Esophagus squamous epithelium (tissue), 5 donors: ENCODE results near the gene TBXA2R. TPM values are rescaled to one million over a fixed set of nuclear protein-coding genes. Genes with fewer than 3 reads are reported as not detected.

Experiments used
- DNase-seq: peaks from one replicate; lab custom pipeline; 2025; lab: John Stamatoyannopoulos, UW
- H3K27ac ChIP-seq, 4 donors: fragments of 200-600 bp; sonication (generic); one replicate each; pipeline ENCODE4 v1.5.1; 2016 to 2019; ENCODE audit warnings: mild to moderate bottlenecking in 1 of 4
- H3K27me3 ChIP-seq, 4 donors: fragments of 200-600 bp; sonication (generic); 1 replicate in 3 of 4; 2 replicates in 1 of 4; pipeline versions ENCODE4 v1.5.1 to v1.6.0; 2017 to 2021; ENCODE audit warnings: antibody characterized with exemption in 1 of 4
- H3K36me3 ChIP-seq, 3 donors: fragments of 200-600 bp; sonication (generic); one replicate each; pipeline ENCODE4 v1.5.1; 2016 to 2019
- H3K4me1 ChIP-seq, 3 donors: fragments of 200-600 bp; sonication (generic); one replicate each; pipeline ENCODE4 v1.5.1; 2017 to 2019
- H3K4me3 ChIP-seq, 4 donors: fragments of 200-600 bp; sonication (generic); 1 replicate in 3 of 4; 2 replicates in 1 of 4; pipeline ENCODE4 v1.5.1; 2016 to 2019; ENCODE audit warnings: mild to moderate bottlenecking in 2 of 4, moderate library complexity in 1 of 4
- H3K9me3 ChIP-seq, 3 donors: fragments of 200-600 bp; sonication (generic); one replicate each; pipeline ENCODE4 v1.5.1; 2016 to 2019
- CTCF ChIP-seq, 6 experiments: fragments of 450-650 bp in 4 of 6; fragments of 200-600 bp in 2 of 6; sonication (generic) in 2 of 6; IDR thresholded peaks; one replicate each; pipeline ENCODE4 v1.5.1; 2016 to 2019; ENCODE audit warnings: antibody characterized with exemption in 6 of 6, mild to moderate bottlenecking in 4 of 6, moderate library complexity in 4 of 6
- POLR2A ChIP-seq, 4 donors: fragments of 450-650 bp; IDR thresholded peaks; one replicate each; pipeline ENCODE4 v1.6.1; 2017; ENCODE audit warnings: antibody characterized with exemption in 4 of 4, mild to moderate bottlenecking in 4 of 4, moderate library complexity in 3 of 4
- WGBS, 2 donors: methylation state at CpG; one replicate each; pipeline ENCODE4 v1.1.5; 2018; 5-methylcytosine and 5-hydroxymethylcytosine counted together
- intact Hi-C: fragments of 100-400 bp; cut with DNase I; formaldehyde crosslinking; loops from one replicate; pipeline ENCODE4 v1.15.0; 2022
- small RNA-seq, 4 donors: library from RNA; depleted of rRNA; stranded (forward); fragments of <200 nt; gene quantifications; one replicate each; pipeline ENCODE3, GENCODE V24; 2016
- total RNA-seq, 4 donors: library from RNA; depleted of rRNA; stranded (reverse); fragments of >200 nt; gene quantifications; one replicate each; pipeline ENCODE4 v1.1.0, GENCODE V29; 2016
- donor health status: DM: yes; HTN: yes; CAD: no.

TBXA2R gene
- total RNA-seq, 4 donors from 2014 or later: 0.23 to 1.3 (median 0.45) TPM

GRCh38 chr19:3545669-3546034 lies 61.0 kb downstream of the TBXA2R start:
- 65% methylated on average over 9 of the region's 10 CpGs; no CpG with 5 or more reads in 1 of the 2 donors for WGBS, 2 donors
- no peaks in the 10 kb centered on the region for H3K27me3 ChIP-seq
- H3K4me1 ChIP-seq: peaks cover 0 to 19% (median 0%) of the 10 kb centered on the region in 3 donors
- peaks cover 0 to 62% (median 3%) of the 10 kb centered on the region in 3 donors for H3K36me3 ChIP-seq
- TF ChIP-seq POLR2A (IDR thresholded peaks at IDR 0.05) (no peak), CTCF (IDR thresholded peaks at IDR 0.05) (no peak)
- no peak for DNase-seq
- intact Hi-C loops: loop anchor here (5.0 to 10.0 kb wide), 2 partner anchors 77 to 159 kb away; partner anchors contain the start of genes PIP5K1C and TJP3
- H3K4me3 ChIP-seq: no peak overlapping the region
- H3K9me3 ChIP-seq: no peaks in the 10 kb centered on the region
- no peak overlapping the region for H3K27ac ChIP-seq

- Histone ChIP-seq H3K27me3 (no peaks in the 10 kb centered on the region), H3K4me1 (peaks cover 0 to 19% (median 0%) of the 10 kb centered on the region in 3 donors), H3K36me3 (peaks cover 0 to 56% (median 3%) of the 10 kb centered on the region in 3 donors), H3K4me3 (no peak overlapping the region), H3K27ac (no peak overlapping the region), H3K9me3 (no peaks in the 10 kb centered on the region)
- intact Hi-C loops: loop anchor here (5.0 to 10.0 kb wide), 2 partner anchors 77 to 160 kb away; partner anchors contain the start of genes PIP5K1C and TJP3
- TF ChIP-seq POLR2A (IDR thresholded peaks at IDR 0.05) (no peak), CTCF (IDR thresholded peaks at IDR 0.05) (peak; percentile 61 to 94 (median 89))
- 51 to 55% methylated on average over 16 to 22 of the region's 30 CpGs for WGBS, 2 donors
- no peak for DNase-seq
Measured at GRCh38 chr19:3544742-3545668, 61.7 kb downstream of the TBXA2R start.

Small RNA genes within 50 kb of the gene (small RNA-seq; reads per million reads assigned to genes)
- 0 reads per million in 4 donors for gene AC005786.1

Other genes starting within 250 kb of the TBXA2R start
- 10 to 100 TPM; 40.8 to 80.9 (median 61.0) TPM for gene NFIC, start 240.3 kb downstream of the TBXA2R start, total RNA-seq
- gene SMIM24, start 126.3 kb downstream of the TBXA2R start, total RNA-seq: not detected
- gene SMIM44, start 123.4 kb downstream of the TBXA2R start, total RNA-seq: not detected
- 10 to 100 TPM; 21.0 to 29.5 (median 26.4) TPM for gene DOHH, start 106.2 kb downstream of the TBXA2R start, total RNA-seq
- 10 to 100 TPM; 26.5 to 46.8 (median 27.2) TPM for gene FZR1, start 100.6 kb downstream of the TBXA2R start, total RNA-seq
- under 1 TPM in 1 of 4 donors, not detected in 3; 0.95 TPM for gene TEKTIP1, start 67.7 kb downstream of the TBXA2R start, total RNA-seq
- gene MFSD12, start 49.3 kb downstream of the TBXA2R start, total RNA-seq: 10 to 100 TPM; 22.5 to 50.4 (median 37.3) TPM
- gene HMG20B, start 33.9 kb downstream of the TBXA2R start, total RNA-seq: 10 to 100 TPM; 56.1 to 77.6 (median 76.9) TPM
- under 1 TPM; 0.18 to 0.76 (median 0.22) TPM for gene GIPC3, start 21.4 kb downstream of the TBXA2R start, total RNA-seq
- 10 to 100 TPM; 15.9 to 26.7 (median 21.3) TPM for gene CACTIN, start 19.9 kb upstream of the TBXA2R start, total RNA-seq
- 10 to 100 TPM; 12.0 to 25.3 (median 15.2) TPM for gene PIP5K1C, start 93.6 kb upstream of the TBXA2R start, total RNA-seq
- 10 to 100 TPM; 23.7 to 71.1 (median 28.0) TPM for gene TJP3, start 101.5 kb upstream of the TBXA2R start, total RNA-seq
- gene APBA3, start 154.8 kb upstream of the TBXA2R start, total RNA-seq: 10 to 100 TPM; 12.9 to 26.5 (median 22.7) TPM
- gene MRPL54, start 155.8 kb upstream of the TBXA2R start, total RNA-seq: 10 to 100 TPM; 50.2 to 79.9 (median 60.9) TPM
- not detected for gene RAX2, start 165.4 kb upstream of the TBXA2R start, total RNA-seq
- 1 to 10 TPM in 3 of 4 donors, not detected in 1; 1.1 to 4.4 (median 2.1) TPM for gene MATK, start 179.5 kb upstream of the TBXA2R start, total RNA-seq